Vein endothelial cell (primary cell): ENCODE measurements around the gene ARRDC4. TPM values are rescaled to one million over a fixed set of nuclear protein-coding genes. Genes with fewer than 3 reads are reported as not detected.

Experiments
- total RNA-seq: library from RNA; depleted of rRNA; stranded (reverse); fragments of >200 nt; gene quantifications from 2 replicates; pipeline ENCODE4 v1.2.3, GENCODE V29; 2012

Gene ARRDC4
- 1.3 and 3.6 TPM in 2 replicates for total RNA-seq

GRCh38 chr15:97960364-97961066, at the start of gene ARRDC4:
ARRDC4 (plus strand) TSS chr15:97960703; CDS start chr15:97960862, 159 bp downstream.

